HEK293T (cell line): ENCODE data around the gene SLAMF1.
"Not testable (repeated sequence)": the region's sequence is repeated elsewhere in the genome, so short reads cannot be mapped to it uniquely, and the experiment has no call there.

Source experiments
- CTCF ChIA-PET: fragments of 350-600 bp; formaldehyde crosslinking; extraction: SDS; loops from one replicate; lab custom pipeline; 2021; ENCODE audit warnings: antibody characterized with exemption, inconsistent platforms; lab: Yijun Ruan, JAX
- POLR2A ChIA-PET: fragments of 350-600 bp; formaldehyde crosslinking; extraction: SDS; loops from one replicate; lab custom pipeline; 2020; ENCODE audit warnings: antibody characterized with exemption, inconsistent platforms; lab: Yijun Ruan, JAX
- DNase-seq: peaks from one replicate; pipeline ENCODE4 v3.0.0; 2012; ENCODE audit warnings: mixed read lengths; ENCODE audit errors: extremely low spot score
- ARNT ChIP-seq: fragments of 450-650 bp; IDR thresholded peaks from 2 replicates; pipeline ENCODE4 v1.6.1; 2017; ENCODE audit warnings: mild to moderate bottlenecking
- BHLHE40 ChIP-seq: fragments of 450-650 bp; IDR thresholded peaks from 2 replicates; pipeline ENCODE4 v1.6.1; 2016; ENCODE audit warnings: mild to moderate bottlenecking, moderate library complexity, borderline replicate concordance
- CTBP1 ChIP-seq: fragments of 450-650 bp; IDR thresholded peaks from 2 replicates; pipeline ENCODE4 v1.6.1; 2016; ENCODE audit warnings: borderline replicate concordance
- ELF4 ChIP-seq: fragments of 450-650 bp; IDR thresholded peaks from 2 replicates; pipeline ENCODE4 v1.6.1; 2017; ENCODE audit warnings: antibody characterized with exemption
- FOXA1 ChIP-seq: fragments of 450-650 bp; IDR thresholded peaks from 2 replicates; pipeline ENCODE4 v1.6.1; 2016; ENCODE audit warnings: mild to moderate bottlenecking
- FOXK2 ChIP-seq: fragments of 450-650 bp; IDR thresholded peaks from 2 replicates; pipeline ENCODE4 v1.6.1; 2016; ENCODE audit warnings: mild to moderate bottlenecking
- FOXM1 ChIP-seq: fragments of 450-650 bp; IDR thresholded peaks from 2 replicates; pipeline ENCODE4 v1.6.1; 2017; ENCODE audit warnings: mild to moderate bottlenecking, borderline replicate concordance
- HDGF ChIP-seq: fragments of 450-650 bp; IDR thresholded peaks from 2 replicates; pipeline ENCODE4 v1.6.1; 2017; ENCODE audit warnings: antibody characterized with exemption, borderline replicate concordance
- L3MBTL2 ChIP-seq: fragments of 450-650 bp; conservative IDR thresholded peaks from 2 replicates; pipeline ENCODE4 v1.6.1; 2016; ENCODE audit warnings: mild to moderate bottlenecking
- LEF1 ChIP-seq: fragments of 450-650 bp; IDR thresholded peaks from 2 replicates; pipeline ENCODE4 v1.6.1; 2017; ENCODE audit warnings: mild to moderate bottlenecking, borderline replicate concordance
- NFRKB ChIP-seq: fragments of 450-650 bp; IDR thresholded peaks from 2 replicates; pipeline ENCODE4 v1.6.1; 2016; ENCODE audit warnings: mild to moderate bottlenecking, moderate library complexity
- PKNOX1 ChIP-seq: fragments of 450-650 bp; IDR thresholded peaks from 2 replicates; pipeline ENCODE4 v1.6.1; 2016
- SP1 ChIP-seq: fragments of 450-650 bp; IDR thresholded peaks from 2 replicates; pipeline ENCODE4 v1.6.1; 2017
- SUZ12 ChIP-seq: fragments of 450-650 bp; IDR thresholded peaks from 2 replicates; pipeline ENCODE4 v1.6.1; 2016; ENCODE audit warnings: mild to moderate bottlenecking
- TARDBP ChIP-seq: fragments of 450-650 bp; IDR thresholded peaks from 2 replicates; pipeline ENCODE4 v1.6.1; 2016
- ZNF384 ChIP-seq: fragments of 450-650 bp; IDR thresholded peaks from 2 replicates; pipeline ENCODE4 v1.6.1; 2016

The SLAMF1 gene

DNA sequence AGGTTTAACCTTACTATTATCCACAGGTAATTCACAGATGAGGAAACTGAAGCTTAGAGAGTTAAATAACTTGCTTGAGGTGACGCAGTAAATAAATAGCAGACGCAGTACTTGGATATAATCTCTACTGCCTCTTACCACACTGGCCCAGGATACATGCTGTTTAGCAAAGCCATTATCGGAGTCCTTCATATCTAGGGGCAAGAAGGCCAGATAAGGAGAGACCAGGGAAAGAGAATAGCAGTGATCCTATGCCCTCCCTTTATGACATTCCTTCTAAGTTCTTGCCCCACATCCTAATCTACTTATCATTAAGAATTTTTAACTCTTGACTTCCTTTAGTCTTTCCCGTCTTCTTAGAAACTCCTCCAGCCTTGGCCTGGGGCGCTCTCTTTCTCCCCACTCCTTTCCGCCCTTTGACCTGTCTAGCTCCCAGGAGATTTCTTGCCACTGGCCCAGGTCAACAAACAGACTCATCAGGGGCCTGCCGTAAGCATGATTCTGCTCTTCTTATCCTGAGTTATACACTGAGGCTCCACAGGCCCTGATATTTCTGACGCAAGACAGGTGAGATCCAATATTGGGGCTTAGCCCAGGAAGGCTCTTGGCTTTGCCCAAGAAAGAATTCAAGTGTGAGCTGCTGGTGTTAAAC is 11.4 kb upstream of the SLAMF1 start:
- TF ChIP-seq LEF1, result no peak
- TF ChIP-seq TARDBP, result no peak
- TF ChIP-seq SP1, result no peak
- no peak for TF ChIP-seq BHLHE40
- no peak for TF ChIP-seq CTBP1
- TF ChIP-seq PKNOX1, result no peak
- no peak for TF ChIP-seq HDGF
- no peak for TF ChIP-seq FOXK2
- TF ChIP-seq ELF4, result no peak
- TF ChIP-seq FOXM1, result no peak
- no peak for TF ChIP-seq SUZ12
- no peak for TF ChIP-seq FOXA1
- no peak for TF ChIP-seq ARNT
- TF ChIP-seq ZNF384, result no peak
- TF ChIP-seq NFRKB, result no peak
- no peak for TF ChIP-seq L3MBTL2
- ChIA-PET POLR2A (no interaction called here), CTCF (no interaction called here)
- DNase-seq, result no peak

- POLR2A ChIA-PET, result no interaction called here
- TF ChIP-seq NFRKB, result no peak
- no peak for TF ChIP-seq BHLHE40
- CTCF ChIA-PET, result no interaction called here
- DNase-seq, result no peak
These were observed 10.5 kb upstream of the SLAMF1 start for GRCh38 chr1:160657250-160657781.

- DNase-seq, result no peak
- ChIA-PET POLR2A (no interaction called here), CTCF (no interaction called here)
- TF ChIP-seq ELF4 (no peak), FOXK2 (no peak), HDGF (no peak), CTBP1 (no peak), L3MBTL2 (no peak), SUZ12 (no peak), FOXA1 (no peak), BHLHE40 (no peak), LEF1 (no peak), PKNOX1 (no peak), NFRKB (no peak), SP1 (no peak), ZNF384 (no peak), TARDBP (no peak), ARNT (no peak)
These were observed 9.9 kb upstream of the SLAMF1 start for GRCh38 chr1:160656737-160657136.

DNA sequence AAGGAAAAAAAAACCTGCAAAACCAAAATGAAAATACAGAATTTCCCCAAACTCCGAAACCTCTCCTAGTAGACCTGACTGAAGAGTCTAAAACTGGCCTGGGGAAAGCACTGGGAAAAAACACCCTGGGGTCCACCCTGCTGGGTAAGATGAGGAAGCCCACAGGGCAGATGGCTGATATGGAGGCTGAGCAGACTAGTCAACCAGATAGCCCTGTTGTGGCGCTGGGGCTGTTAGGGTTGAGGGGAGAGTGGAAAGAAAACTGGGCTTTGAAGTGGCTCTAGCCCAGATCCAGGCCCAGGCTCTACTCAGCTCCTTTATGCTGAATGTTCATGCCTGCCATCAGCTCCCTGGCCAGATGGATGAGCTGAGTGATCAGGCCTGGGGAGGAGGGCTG is 6.8 kb upstream of the SLAMF1 start:
- DNase-seq, result no peak
- CTCF ChIA-PET, result no interaction called here
- POLR2A ChIA-PET, result no interaction called here
- no peak for TF ChIP-seq BHLHE40
- no peak for TF ChIP-seq FOXA1
- no peak for TF ChIP-seq LEF1
- TF ChIP-seq ARNT, result no peak
- no peak for TF ChIP-seq SP1
- no peak for TF ChIP-seq TARDBP

DNA sequence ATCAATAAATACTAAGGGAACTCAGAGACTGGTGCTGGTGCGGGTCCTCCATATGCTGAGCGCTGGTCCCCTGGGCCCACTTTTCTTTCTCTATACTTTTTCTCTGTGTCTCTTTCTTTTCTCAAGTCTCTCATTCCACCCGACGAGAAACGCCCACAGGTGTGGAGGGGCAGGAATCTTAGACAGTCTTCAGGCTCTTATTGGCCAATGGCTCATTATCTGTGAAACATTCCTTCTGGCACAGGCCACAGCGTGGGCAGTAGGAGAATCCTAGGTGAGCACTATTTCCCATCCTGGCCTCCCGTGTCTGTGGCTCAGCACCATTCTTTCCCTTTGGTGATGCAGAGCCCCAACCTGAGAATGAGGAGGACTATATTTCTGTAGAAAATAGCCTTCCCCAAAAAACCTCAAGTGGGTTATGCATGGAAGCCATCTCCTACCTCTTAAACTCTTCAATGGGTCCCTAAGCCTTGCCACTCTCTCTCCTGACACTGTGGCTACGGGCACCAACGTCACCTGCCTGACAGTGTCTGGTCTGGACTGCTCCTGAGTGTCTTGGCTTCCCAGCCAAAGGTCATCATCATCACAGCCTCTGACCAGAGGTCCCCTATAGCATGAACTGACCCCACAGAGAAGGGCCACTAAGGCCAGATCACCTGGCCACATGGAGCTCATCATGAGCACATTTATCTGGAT is 6.2 kb upstream of the SLAMF1 start:
- POLR2A ChIA-PET, result no interaction called here
- TF ChIP-seq SP1, result no peak
- no peak for TF ChIP-seq BHLHE40
- TF ChIP-seq L3MBTL2, result no peak
- no peak for TF ChIP-seq LEF1
- TF ChIP-seq NFRKB, result no peak
- TF ChIP-seq TARDBP, result no peak
- TF ChIP-seq SUZ12, result no peak
- no peak for TF ChIP-seq FOXK2
- TF ChIP-seq HDGF, result no peak
- no peak for TF ChIP-seq ZNF384

GRCh38 chr1:160652065-160652641 is 5.3 kb upstream of the SLAMF1 start:
- DNase-seq, CTCF ChIA-PET, POLR2A ChIA-PET: not testable (repeated sequence)

More for the DNA sequence above, 6.2 kb upstream of the SLAMF1 start:
- CTCF ChIA-PET, result no interaction called here
- DNase-seq, result no peak
